Neural progenitor cell (in vitro differentiated cells): ENCODE data around the gene SH3BGRL3.

Experiments
- EZH2 ChIP-seq: fragments of 200-600 bp; sonication (generic); IDR thresholded peaks from 2 replicates; pipeline ENCODE4 v1.6.1; 2017; ENCODE audit warnings: antibody characterized with exemption, mild to moderate bottlenecking, moderate library complexity
- EZH2phosphoT487 ChIP-seq: fragments of 200-600 bp; sonication (generic); IDR thresholded peaks from 2 replicates; pipeline ENCODE4 v1.6.1; 2017; ENCODE audit warnings: antibody characterized with exemption
- TF ChIP-seq, protein P1 (sequence below): fragments of 200-600 bp; sonication (generic); IDR thresholded peaks from 2 replicates; pipeline ENCODE4 v1.5.1; 2017; ENCODE audit warnings: antibody characterized with exemption, mild to moderate bottlenecking

DNA sequence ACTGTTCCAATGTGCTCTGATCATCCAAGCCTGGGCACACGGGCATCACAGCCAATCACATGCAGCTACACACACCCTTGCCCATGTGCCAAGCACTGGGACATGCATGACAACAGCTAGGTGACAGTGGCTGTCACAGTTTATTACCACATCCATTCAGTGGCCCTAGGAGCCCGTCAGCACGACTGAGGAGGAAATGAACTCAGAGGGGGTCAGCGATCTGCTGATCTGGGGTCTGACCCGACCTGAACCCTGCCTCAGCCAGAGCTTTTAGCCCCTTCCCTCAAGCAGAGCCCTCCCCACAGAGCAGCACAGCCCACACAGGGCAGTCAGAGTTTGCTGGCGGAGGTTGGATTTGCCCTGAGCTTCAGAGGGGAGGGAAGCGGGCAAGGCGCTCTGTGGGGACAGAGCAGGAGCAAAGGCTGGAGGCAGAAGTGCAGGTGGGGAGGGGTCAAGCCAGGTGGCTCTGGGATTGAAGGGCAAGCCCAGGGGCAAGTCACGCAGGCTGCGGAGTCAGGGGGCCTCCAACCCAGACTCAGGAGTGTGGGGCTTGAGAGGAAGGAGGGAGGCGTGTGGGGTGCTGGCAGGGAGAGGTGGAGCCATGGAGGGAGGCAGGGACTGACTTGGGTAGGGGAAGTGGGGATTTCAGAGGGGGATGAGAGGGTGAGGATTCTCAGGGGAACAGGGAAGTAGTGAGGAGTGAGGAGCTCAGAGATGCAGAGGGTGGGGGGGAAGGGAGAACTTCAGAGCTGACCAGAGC is 10.4 kb downstream of the SH3BGRL3 start:
- TF ChIP-seq EZH2phosphoT487 = no peak
- TF ChIP-seq, protein P1, sequence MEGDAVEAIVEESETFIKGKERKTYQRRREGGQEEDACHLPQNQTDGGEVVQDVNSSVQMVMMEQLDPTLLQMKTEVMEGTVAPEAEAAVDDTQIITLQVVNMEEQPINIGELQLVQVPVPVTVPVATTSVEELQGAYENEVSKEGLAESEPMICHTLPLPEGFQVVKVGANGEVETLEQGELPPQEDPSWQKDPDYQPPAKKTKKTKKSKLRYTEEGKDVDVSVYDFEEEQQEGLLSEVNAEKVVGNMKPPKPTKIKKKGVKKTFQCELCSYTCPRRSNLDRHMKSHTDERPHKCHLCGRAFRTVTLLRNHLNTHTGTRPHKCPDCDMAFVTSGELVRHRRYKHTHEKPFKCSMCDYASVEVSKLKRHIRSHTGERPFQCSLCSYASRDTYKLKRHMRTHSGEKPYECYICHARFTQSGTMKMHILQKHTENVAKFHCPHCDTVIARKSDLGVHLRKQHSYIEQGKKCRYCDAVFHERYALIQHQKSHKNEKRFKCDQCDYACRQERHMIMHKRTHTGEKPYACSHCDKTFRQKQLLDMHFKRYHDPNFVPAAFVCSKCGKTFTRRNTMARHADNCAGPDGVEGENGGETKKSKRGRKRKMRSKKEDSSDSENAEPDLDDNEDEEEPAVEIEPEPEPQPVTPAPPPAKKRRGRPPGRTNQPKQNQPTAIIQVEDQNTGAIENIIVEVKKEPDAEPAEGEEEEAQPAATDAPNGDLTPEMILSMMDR = no peak
- TF ChIP-seq EZH2 = no peak
